Body of pancreas (tissue), 4 donors: ENCODE data around the gene ATF7. TPM values are rescaled to one million over a fixed set of nuclear protein-coding genes. Genes with fewer than 3 reads are reported as not detected.

ENCODE experiments used
- ATAC-seq: fragments of 150-250 bp; one replicate; pipeline ENCODE4 v1.9.1; 2016
- DNase-seq, 4 donors: peaks; one replicate each; pipeline ENCODE4 v3.0.0-alpha.2; 2019
- H3K27ac ChIP-seq, 4 donors: fragments of 200-600 bp; sonication (generic); 1 replicate in 3 of 4; 2 replicates in 1 of 4; pipeline versions ENCODE4 v1.5.1 to v1.6.1; 2016 to 2019; ENCODE audit warnings: mild to moderate bottlenecking in 1 of 4, mixed read lengths in 1 of 4, moderate library complexity in 1 of 4
- H3K27me3 ChIP-seq, 2 donors: fragments of 200-600 bp; sonication (generic); one replicate each; pipeline ENCODE4 v1.6.0; 2016; ENCODE audit warnings: mild to moderate bottlenecking in 1 of 2
- H3K36me3 ChIP-seq, 2 donors: fragments of 200-600 bp; sonication (generic); replicated peaks in 1 of 2; 2 replicates each; pipeline ENCODE4 v1.5.1; 2016; ENCODE audit warnings: low read depth in 2 of 2; ENCODE audit not compliant: insufficient read depth in 1 of 2
- H3K4me1 ChIP-seq: fragments of 200-600 bp; sonication (generic); one replicate; pipeline ENCODE4 v1.6.0; 2016
- H3K4me3 ChIP-seq, 2 donors: fragments of 200-600 bp; sonication (generic); 1 replicate in 1 of 2; 2 replicates in 1 of 2; pipeline ENCODE4 v1.5.1; 2016 to 2019
- H3K9me3 ChIP-seq, 3 donors: fragments of 200-600 bp; sonication (generic); 1 replicate in 2 of 3; 2 replicates in 1 of 3; pipeline ENCODE4 v1.5.1; 2016
- POLR2A ChIP-seq, 3 donors: fragments of 450-650 bp; IDR thresholded peaks; one replicate each; pipeline ENCODE4 v1.6.1; 2016; ENCODE audit warnings: antibody characterized with exemption in 3 of 3, mild to moderate bottlenecking in 2 of 3
- WGBS, 2 donors: methylation state at CpG; one replicate each; pipeline ENCODE4 v1.1.5; 2017; 5-methylcytosine and 5-hydroxymethylcytosine counted together
- intact Hi-C: fragments of 100-400 bp; cut with DNase I; formaldehyde crosslinking; loops from one replicate; pipeline ENCODE4 v1.15.1; 2023
- total RNA-seq, 2 donors: library from RNA; depleted of rRNA; stranded (reverse); fragments of >200 nt; gene quantifications; one replicate each; pipeline ENCODE4 v1.1.0, GENCODE V29; 2016
- TF ChIP-seq, protein P1 (sequence below), 7 experiments: fragments of 450-650 bp in 4 of 7; fragments of 200-600 bp in 3 of 7; sonication (generic) in 3 of 7; IDR thresholded peaks; one replicate each; pipeline ENCODE4 v1.5.1; 2016 to 2019; ENCODE audit warnings: antibody characterized with exemption in 7 of 7

ATF7 gene
- total RNA-seq, 2 donors from 2014 or later: 12.9 to 21.3 TPM

DNA sequence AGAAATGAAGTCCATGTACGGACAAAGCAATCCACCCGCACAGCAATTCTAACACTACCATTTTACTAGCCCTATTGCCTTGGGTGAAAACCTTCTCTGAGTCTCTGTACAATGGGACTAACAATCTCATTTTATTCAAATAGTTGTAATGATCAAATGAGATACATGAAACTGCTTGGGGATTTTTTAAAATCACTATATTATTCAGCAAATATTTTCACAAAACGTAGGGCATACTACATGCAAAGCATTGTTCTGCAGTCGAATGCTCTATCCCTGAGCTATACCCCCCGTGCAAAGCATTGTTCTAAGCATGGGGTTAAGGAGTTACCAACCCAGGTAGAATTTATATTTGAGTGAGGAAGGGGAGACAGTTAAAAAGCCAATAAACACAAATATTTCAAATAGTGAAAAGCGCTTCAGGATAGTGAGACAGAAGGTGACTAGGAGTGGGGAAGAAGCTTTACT, 554 bp upstream of the ATF7 start:
- ATAC-seq: no peak
- 21 to 22% methylated on average over 6 of the region's 6 CpGs for WGBS, 2 donors
- no peak for TF ChIP-seq POLR2A (IDR thresholded peaks at IDR 0.05)
- TF ChIP-seq, protein P1, sequence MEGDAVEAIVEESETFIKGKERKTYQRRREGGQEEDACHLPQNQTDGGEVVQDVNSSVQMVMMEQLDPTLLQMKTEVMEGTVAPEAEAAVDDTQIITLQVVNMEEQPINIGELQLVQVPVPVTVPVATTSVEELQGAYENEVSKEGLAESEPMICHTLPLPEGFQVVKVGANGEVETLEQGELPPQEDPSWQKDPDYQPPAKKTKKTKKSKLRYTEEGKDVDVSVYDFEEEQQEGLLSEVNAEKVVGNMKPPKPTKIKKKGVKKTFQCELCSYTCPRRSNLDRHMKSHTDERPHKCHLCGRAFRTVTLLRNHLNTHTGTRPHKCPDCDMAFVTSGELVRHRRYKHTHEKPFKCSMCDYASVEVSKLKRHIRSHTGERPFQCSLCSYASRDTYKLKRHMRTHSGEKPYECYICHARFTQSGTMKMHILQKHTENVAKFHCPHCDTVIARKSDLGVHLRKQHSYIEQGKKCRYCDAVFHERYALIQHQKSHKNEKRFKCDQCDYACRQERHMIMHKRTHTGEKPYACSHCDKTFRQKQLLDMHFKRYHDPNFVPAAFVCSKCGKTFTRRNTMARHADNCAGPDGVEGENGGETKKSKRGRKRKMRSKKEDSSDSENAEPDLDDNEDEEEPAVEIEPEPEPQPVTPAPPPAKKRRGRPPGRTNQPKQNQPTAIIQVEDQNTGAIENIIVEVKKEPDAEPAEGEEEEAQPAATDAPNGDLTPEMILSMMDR (IDR thresholded peaks at IDR 0.05): no peak

DNA sequence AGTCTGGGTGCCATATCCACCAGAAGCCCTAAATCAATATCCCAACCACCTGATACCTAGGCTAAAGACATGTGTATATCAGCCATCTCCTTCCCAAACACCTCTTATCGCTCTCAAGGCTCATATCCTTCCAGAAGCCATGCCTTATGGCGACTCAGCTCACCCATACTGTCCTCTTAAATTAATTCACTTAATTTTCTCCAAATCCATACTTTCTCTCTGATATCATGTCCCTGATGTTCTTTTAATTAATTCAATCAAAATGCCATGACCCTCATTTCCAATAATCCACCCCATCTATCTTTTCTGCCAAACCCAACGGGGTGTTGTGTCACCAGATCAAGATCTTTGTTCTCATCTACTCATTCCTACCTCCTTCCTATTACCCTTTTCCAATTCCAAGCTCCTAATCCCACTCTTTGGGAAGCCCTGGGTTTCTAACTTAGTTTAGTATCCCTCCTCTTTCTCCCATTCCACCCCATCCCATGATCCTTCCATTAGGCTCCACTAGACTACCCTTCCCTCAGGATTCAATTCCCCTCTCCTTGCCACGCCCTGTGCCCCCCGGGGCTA, 723 bp downstream of the ATF7 start:
- H3K4me1 ChIP-seq: peaks cover 34% of the 10 kb centered on the region
- no peaks in the 10 kb centered on the region for H3K36me3 ChIP-seq
- intact Hi-C loops: loop anchor here (10.0 kb wide), 1 partner anchor 49 kb away; the partner anchor contains the start of gene ATP5MC2
- H3K4me3 ChIP-seq: peak overlapping the region; percentile 34 to 74
- no peaks in the 10 kb centered on the region for H3K27me3 ChIP-seq
- DNase-seq (no peak), ATAC-seq (no peak)
- TF ChIP-seq, protein P1 (IDR thresholded peaks at IDR 0.05): no peak
- TF ChIP-seq POLR2A (IDR thresholded peaks at IDR 0.05): no peak
- H3K27ac ChIP-seq: peak overlapping the region; percentile 92 to 94 (median 92)
- no peaks in the 10 kb centered on the region for H3K9me3 ChIP-seq
- 2 to 9% methylated on average over 5 of the region's 5 CpGs for WGBS, 2 donors

More for the DNA sequence above, 554 bp upstream of the ATF7 start:
- no peak for DNase-seq
- H3K27me3 ChIP-seq: no peaks in the 10 kb centered on the region
- H3K9me3 ChIP-seq: no peaks in the 10 kb centered on the region
- H3K36me3 ChIP-seq: no peaks in the 10 kb centered on the region
- H3K4me3 ChIP-seq: peak overlapping the region in 1 of 2 donors; percentile 2
- H3K27ac ChIP-seq: peak overlapping the region; percentile 7 to 94 (median 92)
- peaks cover 34% of the 10 kb centered on the region for H3K4me1 ChIP-seq
- intact Hi-C loops: loop anchor here (10.0 kb wide), 1 partner anchor 48 kb away; the partner anchor contains the start of gene ATP5MC2

DNA sequence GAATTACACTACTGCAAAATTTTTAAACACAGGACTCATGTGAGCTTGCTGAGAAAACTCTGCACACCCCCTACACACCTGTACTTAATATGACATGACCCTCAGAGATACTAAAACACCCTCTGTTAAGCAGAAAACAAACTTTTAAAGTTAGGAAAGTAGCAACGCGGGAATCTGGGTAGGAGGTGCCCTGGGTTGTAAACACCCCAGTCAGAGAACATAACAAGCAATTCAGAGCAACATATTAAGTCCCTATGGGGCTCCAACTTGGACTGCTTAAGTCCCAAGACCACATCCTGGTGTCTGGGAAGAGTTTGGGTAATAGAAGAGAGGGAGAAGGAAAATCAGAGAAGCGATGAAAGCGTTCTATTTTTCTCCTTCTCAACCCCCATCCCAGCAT, 1.2 kb downstream of the ATF7 start:
- no peaks in the 10 kb centered on the region for H3K9me3 ChIP-seq
- ATAC-seq: no peak
- no peak for DNase-seq
- no peaks in the 10 kb centered on the region for H3K27me3 ChIP-seq
- H3K36me3 ChIP-seq: no peaks in the 10 kb centered on the region
- no peak for TF ChIP-seq POLR2A (IDR thresholded peaks at IDR 0.05)
- TF ChIP-seq, protein P1 (IDR thresholded peaks at IDR 0.05): no peak
- H3K4me1 ChIP-seq: peaks cover 34% of the 10 kb centered on the region
- 25 to 30% methylated on average over 4 of the region's 4 CpGs for WGBS, 2 donors
- H3K27ac ChIP-seq: peak overlapping the region; percentile 92 to 94 (median 92)
- intact Hi-C loops: loop anchor here (10.0 kb wide), 1 partner anchor 50 kb away; the partner anchor contains the start of gene ATP5MC2
- H3K4me3 ChIP-seq: peak overlapping the region; percentile 34 to 74

DNA sequence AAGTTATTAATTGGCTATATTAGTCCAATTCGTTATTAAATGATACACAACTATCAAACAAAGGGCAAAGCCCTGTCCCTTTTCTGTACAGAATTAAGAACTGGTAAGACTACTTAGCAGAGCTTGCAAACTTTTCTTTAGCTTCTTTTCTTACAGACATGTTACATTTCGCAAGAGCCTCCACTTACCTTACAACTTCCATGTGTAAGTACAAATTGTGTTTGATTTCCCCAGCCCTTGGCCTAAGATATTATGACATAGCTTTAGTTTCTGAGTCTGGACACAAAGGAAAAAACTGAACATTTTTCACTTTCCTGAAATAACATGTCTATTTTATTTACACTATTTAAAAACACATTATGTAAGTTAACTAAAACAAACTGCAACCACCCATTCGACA, 1.7 kb downstream of the ATF7 start:
- Histone ChIP-seq H3K4me1 (peaks cover 34% of the 10 kb centered on the region), H3K27ac (peak overlapping the region in 3 of 4 donors; percentile 41 to 93 (median 92)), H3K9me3 (no peaks in the 10 kb centered on the region), H3K36me3 (no peaks in the 10 kb centered on the region), H3K27me3 (no peaks in the 10 kb centered on the region), H3K4me3 (no peak overlapping the region)
- ATAC-seq (no peak), DNase-seq (no peak)
- 17 to 21% methylated on average over 3 of the region's 3 CpGs for WGBS, 2 donors
- intact Hi-C loops: loop anchor here (10.0 kb wide), 1 partner anchor 50 kb away; the partner anchor contains the start of gene ATP5MC2
- TF ChIP-seq, protein P1 (IDR thresholded peaks at IDR 0.05): no peak
- no peak for TF ChIP-seq POLR2A (IDR thresholded peaks at IDR 0.05)
